ENCODE results near the gene SELENOF. TPM values are rescaled to one million over a fixed set of nuclear protein-coding genes. Genes with fewer than 3 reads are reported as not detected.
A peak's percentile ranks its signal among the peaks of the same experiment; 100 is the strongest.

The SELENOF gene
- total and polyA plus RNA-seq, 10 of the 15 experiments (the other 5 are each of a cell fraction or from before 2014, with no cell fraction given): 98.7 to 254 (median 172) TPM

DNA sequence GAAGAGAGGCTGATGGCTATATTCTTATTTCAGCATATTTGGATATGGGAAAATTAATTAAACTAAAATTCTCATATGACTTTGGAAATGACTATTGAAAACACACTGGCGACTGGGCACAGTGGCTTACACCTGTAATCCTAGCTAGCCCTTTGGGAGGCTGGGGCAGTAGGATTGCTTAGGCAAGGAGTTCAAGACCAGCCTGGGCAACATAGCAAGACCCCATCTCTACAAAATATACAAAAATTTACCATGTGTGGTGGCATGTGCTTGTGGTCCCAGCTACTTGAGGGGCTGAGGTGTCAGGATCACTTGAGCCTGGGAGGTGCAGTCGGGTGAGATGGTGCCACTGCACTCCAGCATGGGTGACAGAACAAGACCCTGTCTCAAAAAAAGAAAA is 26.7 kb upstream of the SELENOF start (continued):
- TF ChIP-seq, protein P1, sequence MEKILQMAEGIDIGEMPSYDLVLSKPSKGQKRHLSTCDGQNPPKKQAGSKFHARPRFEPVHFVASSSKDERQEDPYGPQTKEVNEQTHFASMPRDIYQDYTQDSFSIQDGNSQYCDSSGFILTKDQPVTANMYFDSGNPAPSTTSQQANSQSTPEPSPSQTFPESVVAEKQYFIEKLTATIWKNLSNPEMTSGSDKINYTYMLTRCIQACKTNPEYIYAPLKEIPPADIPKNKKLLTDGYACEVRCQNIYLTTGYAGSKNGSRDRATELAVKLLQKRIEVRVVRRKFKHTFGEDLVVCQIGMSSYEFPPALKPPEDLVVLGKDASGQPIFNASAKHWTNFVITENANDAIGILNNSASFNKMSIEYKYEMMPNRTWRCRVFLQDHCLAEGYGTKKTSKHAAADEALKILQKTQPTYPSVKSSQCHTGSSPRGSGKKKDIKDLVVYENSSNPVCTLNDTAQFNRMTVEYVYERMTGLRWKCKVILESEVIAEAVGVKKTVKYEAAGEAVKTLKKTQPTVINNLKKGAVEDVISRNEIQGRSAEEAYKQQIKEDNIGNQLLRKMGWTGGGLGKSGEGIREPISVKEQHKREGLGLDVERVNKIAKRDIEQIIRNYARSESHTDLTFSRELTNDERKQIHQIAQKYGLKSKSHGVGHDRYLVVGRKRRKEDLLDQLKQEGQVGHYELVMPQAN (conservative IDR thresholded peaks at IDR 0.05): no peak
- TF ChIP-seq NR2C1 (IDR thresholded peaks at IDR 0.05) (no peak), FOXM1 (IDR thresholded peaks at IDR 0.05; ENCODE audit: low read depth, low read length) (no peak), CEBPB (IDR thresholded peaks at IDR 0.05; ENCODE audit: borderline replicate concordance in 1 of 2, low read depth in 2 of 2, low read length in 2 of 2) (no peak), POLR2A (IDR thresholded peaks at IDR 0.05; ENCODE audit: low read depth, low read length) (no peak), ZNF207 (IDR thresholded peaks at IDR 0.05; ENCODE audit: borderline replicate concordance) (no peak), NR2F1 (conservative IDR thresholded peaks at IDR 0.05) (no peak), RAD21 (IDR thresholded peaks at IDR 0.05; ENCODE audit: insufficient read depth, low read depth, low read length) (no peak), POU2F2 (IDR thresholded peaks at IDR 0.05; ENCODE audit: borderline replicate concordance, low read depth, low read length) (no peak)

DNA sequence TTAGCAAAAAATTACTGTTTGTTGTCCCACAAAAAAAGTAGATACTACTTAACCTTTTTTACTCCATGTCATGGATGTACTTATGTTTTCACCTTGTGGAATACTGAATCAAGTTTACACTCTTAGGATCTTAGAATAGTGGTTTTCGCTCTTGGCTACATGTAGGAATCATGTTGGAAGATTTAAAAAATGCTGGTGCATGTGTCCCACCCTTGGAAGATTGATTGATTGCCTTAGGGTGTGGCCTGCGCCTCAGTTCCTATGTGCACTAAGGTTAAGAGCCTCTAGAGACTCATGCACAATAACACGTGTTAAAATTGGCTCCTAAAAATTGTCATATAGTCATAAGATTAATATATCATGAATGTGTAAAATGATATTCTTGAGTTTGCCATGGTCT is 25.5 kb upstream of the SELENOF start:
- SMC1A ChIA-PET (ENCODE audit: uncharacterized antibody, unreplicated experiment): interaction anchor here (1.4 to 3.4 kb wide), 5 partner anchors 12 to 119 kb away, joined by 4 to 23 read pairs (median 5); partner anchors contain the start of genes HS2ST1 and SELENOF
- no peak overlapping the region for H3K27ac ChIP-seq (ENCODE audit: control insufficient read depth, insufficient read depth)
- no peak overlapping the region for H3K4me2 ChIP-seq (ENCODE audit: control insufficient read depth, insufficient read depth)
- RAD21 ChIA-PET (ENCODE audit: unreplicated experiment): interaction anchor here (1.0 to 2.6 kb wide), 5 partner anchors 19 to 145 kb away, joined by 3 to 18 read pairs (median 5); partner anchors contain the start of genes HS2ST1 and SELENOF
- peaks cover 53% of the 10 kb centered on the region for H3K79me2 ChIP-seq (ENCODE audit: control insufficient read depth, insufficient read depth, low read length)
- no peak overlapping the region for H3K4me3 ChIP-seq
- DNase-seq (ENCODE audit: low read depth, low spot score): no peak
- POLR2A ChIA-PET: interaction anchor here (1.6 to 2.4 kb wide), 2 partner anchors 23 to 25 kb away, joined by 5 to 6 read pairs; partner anchors contain the start of gene HS2ST1
- CTCF ChIA-PET: interaction anchor here (0.8 to 1.9 kb wide), 3 partner anchors 25 to 146 kb away, joined by 3 to 6 read pairs (median 5); no protein-coding TSS in a partner anchor
- no peak for TF ChIP-seq ZNF207 (IDR thresholded peaks at IDR 0.05; ENCODE audit: borderline replicate concordance)
- no peak for TF ChIP-seq DPF2 (IDR thresholded peaks at IDR 0.05)
- no peaks in the 10 kb centered on the region; the same call in 1 of the 3 replicates for H3K9me3 ChIP-seq (replicated peaks; ENCODE audit: control insufficient read depth, insufficient read depth, low read length)
- H3K9ac ChIP-seq (ENCODE audit: control insufficient read depth, insufficient read depth, low read length): no peak overlapping the region
- H2AFZ ChIP-seq (ENCODE audit: control insufficient read depth, low read depth, low read length): no peak overlapping the region
- no peaks in the 10 kb centered on the region for H3K27me3 ChIP-seq (replicated peaks in 1 of 2; ENCODE audit: control insufficient read depth in 2 of 2, insufficient read depth in 2 of 2, low read length in 1 of 2)
- H3K36me3 ChIP-seq (ENCODE audit: control insufficient read depth in 2 of 2, insufficient read depth in 2 of 2, low read length in 1 of 2): no peaks in the 10 kb centered on the region
- no peaks in the 10 kb centered on the region for H4K20me1 ChIP-seq (ENCODE audit: control insufficient read depth, insufficient read depth)
- no peak for FAIRE-seq
- intact Hi-C loops (cut with micrococcal nuclease; ENCODE audit: unreplicated experiment): no loop called here
- peak; percentile 32; the same call in 2 of the 3 replicates for ATAC-seq
- in situ Hi-C loops (cut with MboI): no loop called here
- no peaks in the 10 kb centered on the region for H3K4me1 ChIP-seq (ENCODE audit: control insufficient read depth, insufficient read depth, low read length)
- WGBS (ENCODE audit: insufficient coverage, insufficient replicate concordance, low lambda C conversion rate, missing lambda C conversion rate): 80% methylated on average over 3 of the region's 3 CpGs
- no TSS peak for BruUV-seq (replicated peaks)
